HG03108 (cell line): ENCODE results near the gene SYCP2L.
A peak's percentile ranks its signal among the peaks of the same experiment; 100 is the strongest.
"Not testable (repeated sequence)": the region's sequence is repeated elsewhere in the genome, so short reads cannot be mapped to it uniquely, and the experiment has no call there.

Source experiments
- ATAC-seq: cut with Tn5 transposase; IDR thresholded peaks from one replicate; pipeline ENCODE4 v1.9.1; 2021; ENCODE audit warnings: moderate library complexity; ENCODE audit not compliant: unreplicated experiment

Gene SYCP2L

GRCh38 chr6:10886691-10887502, at the start of gene SYCP2L:
Gene SYCP2L (plus strand): TSS chr6:10887052. CDS start chr6:10887127, 75 bp downstream.
- no peak for ATAC-seq

DNA sequence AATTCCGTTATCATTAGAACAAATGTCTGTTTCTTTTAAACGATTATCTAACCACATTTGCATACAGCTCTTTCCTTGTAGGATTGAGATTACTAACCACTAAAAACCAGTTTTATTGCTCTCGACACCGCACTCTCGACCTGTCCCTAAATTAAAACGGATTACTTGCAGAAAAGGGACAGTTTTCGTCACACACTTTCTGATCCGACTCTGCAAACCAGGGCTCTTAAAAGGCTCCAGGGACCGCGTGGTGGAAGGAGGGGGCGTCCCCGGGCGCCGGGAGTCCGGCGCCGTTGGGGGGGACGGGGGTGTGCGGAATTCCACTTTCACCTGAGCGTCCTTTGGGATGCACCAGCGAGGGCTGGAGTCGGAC, 49.2 kb upstream of the SYCP2L start:
- ATAC-seq = no peak

- ATAC-seq = peak; percentile 75
Observed at GRCh38 chr6:10837995-10838793, 48.7 kb upstream of the SYCP2L start, which contains the start of gene MAK. Gene MAK (minus strand): TSS chr6:10838539. CDS start chr6:10830648, 7,891 bp downstream.

DNA sequence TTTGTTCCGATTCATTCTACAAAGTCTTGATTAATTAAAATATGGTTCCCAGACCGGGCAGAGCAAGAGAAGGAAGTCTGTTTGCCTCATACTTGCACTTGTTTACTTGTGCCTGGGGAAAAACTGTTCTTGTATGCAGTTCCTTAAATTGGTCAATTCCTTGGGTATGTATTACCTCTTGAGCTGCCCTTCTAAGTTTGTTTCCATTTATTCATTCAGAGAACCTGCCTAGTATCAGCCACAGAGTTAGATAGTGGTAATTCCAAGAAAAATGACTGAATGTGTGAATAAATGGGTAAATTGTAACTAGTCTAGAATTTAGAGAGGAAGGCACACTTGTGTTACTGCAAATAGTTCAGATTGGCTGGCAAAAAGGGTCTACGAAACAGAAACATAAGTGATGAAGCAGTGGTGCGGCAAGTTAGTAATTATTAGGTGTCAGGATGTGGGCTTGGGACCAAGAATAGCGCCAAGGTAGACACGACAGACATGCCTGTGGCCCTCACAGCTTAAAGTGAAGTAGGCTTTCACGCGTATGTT, 48.0 kb upstream of the SYCP2L start:
- ATAC-seq = peak; percentile 67

DNA sequence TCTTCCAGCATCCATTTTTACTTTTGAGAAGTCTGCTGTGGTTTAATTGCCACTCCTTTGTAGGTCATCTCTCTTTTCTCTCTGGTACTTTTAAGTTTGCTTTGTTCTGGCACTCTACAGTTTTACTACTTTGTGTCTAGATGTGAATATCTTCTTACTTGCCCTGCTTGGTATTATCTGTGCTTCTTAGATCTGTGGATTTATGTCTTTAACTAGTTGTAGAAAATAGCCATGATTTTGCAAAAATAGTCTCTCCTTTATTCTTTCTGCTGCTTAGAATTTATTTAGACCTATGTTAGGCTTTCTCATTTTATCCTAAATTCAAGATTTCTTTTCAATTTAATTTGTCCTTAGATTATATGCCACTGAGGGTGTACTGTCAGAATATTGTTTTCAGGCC, 43.3 kb upstream of the SYCP2L start:
- no peak for ATAC-seq

DNA sequence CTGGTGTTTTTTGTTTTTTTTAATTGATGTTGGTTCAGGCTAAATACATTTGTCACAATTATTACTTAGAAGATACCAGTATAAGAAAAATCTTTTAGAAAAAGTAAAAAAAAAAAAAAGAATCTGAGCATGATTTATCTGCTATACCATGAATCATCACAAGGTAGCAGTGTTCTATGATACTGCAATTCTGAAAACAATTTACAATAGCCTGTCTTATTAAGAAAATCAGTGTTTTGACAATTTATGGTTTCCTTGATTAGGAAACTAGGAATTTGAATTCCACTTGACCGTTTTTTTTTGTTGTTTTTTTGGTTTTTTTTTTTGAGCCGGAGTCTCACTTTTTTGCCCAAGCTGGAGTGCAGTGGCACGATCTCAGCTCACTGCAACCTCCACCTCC, 39.2 kb upstream of the SYCP2L start:
- no peak for ATAC-seq

- ATAC-seq = no peak
Observed at GRCh38 chr6:10849901-10850300, 37.0 kb upstream of the SYCP2L start.

GRCh38 chr6:10850728-10851127, 36.1 kb upstream of the SYCP2L start:
- no peak for ATAC-seq

- no peak for ATAC-seq
Observed at GRCh38 chr6:10852361-10852960, 34.4 kb upstream of the SYCP2L start.

GRCh38 chr6:10853849-10854300, 33.0 kb upstream of the SYCP2L start:
- ATAC-seq = not testable (repeated sequence)

GRCh38 chr6:10854922-10855632, 31.8 kb upstream of the SYCP2L start:
- ATAC-seq = no peak

- ATAC-seq = no peak
Observed at GRCh38 chr6:10857259-10857658, 29.6 kb upstream of the SYCP2L start.

DNA sequence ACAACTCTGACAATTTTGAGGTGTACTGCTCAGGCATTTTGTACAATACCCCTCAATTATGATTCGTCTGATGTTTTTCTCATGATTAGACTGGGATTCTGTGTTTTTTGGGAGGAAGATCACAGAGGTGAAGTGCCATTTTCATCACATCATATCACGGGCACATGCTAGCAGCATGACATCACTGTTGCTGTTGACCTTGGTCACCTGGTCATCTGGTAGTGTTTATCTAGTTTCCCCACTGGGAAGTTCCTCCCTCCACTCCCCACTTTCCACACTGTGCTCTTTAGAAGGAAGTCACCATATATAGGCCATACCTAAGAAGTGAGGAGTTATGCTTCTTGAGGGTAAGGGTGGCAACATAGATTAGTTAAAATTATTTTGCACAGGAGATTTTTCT, 25.8 kb upstream of the SYCP2L start:
- no peak for ATAC-seq

DNA sequence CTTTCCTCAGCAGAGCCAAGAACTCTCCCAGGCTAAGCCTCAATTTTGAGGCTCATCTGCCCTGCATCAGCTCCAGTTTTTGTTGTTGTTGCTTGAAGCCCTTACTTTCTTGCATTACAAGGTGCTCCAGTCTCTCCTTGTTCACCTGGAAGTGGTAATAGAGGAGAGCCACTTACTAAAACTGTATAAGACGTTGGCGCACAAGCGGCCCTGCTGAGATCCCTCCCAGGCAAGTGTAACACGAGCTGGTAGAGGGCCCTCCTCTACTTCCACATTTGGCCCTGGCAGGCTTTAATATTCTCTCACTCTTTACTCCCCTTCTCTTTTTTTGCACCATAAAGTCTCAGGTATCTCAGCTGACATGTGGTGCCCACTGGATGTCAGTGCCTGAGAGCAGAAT, 24.5 kb upstream of the SYCP2L start:
- ATAC-seq = no peak

- ATAC-seq = not testable (repeated sequence)
Observed at GRCh38 chr6:10863031-10863430, 23.8 kb upstream of the SYCP2L start.

DNA sequence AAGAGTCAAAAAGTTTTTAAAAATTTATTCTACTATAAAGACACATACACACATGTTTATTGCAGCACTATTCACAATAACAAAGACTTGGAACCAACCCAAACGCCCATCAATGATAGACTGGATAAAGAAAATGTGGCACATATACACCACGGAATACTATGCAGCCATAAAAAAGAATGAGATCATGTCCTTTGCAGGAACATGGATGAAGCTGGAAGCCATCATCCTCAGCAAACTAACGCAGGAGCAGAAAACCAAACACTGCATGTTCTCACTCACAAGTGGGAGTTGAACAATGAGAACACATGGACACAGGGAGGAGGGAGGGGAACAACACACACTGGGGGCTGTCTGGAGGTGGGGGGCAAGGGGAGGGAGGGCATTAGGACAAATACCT, 20.1 kb upstream of the SYCP2L start:
- not testable (repeated sequence) for ATAC-seq

DNA sequence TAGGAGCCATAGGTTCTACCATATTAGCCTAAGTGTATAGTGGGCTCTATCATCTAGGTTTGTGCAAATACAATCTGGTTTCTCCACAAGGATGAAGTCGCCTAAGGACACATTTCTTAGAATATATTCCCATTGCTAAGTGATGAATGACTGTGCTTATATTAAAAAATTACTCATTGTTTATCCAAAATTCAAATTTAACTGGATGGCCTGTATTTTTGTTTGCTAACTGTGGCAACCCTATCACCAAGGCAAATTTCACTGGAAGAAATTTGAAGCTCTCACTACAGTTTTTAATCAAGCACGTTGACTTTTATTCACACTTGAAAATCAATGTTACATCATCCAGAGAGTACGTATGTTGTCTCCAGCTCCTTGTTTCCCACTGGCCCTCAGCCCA, 18.9 kb upstream of the SYCP2L start:
- ATAC-seq = no peak

DNA sequence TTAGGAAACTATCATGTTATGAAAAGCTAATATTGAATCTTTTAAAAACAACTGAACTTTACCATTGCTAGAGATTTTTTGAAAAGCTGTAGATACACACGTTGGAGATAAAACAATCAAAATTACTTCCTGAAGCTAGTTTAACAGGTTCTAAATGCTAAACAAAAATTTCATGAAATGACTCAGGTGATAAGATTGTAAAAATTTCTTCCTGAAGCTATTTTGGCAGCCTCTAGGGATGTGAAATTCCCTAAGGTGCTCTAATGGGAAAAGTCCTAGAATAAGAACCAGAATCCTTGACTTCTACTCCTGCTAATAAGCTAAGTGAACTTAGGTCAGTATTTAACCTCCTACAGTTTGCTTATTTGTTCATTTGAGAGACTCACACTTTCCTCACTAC, 13.5 kb upstream of the SYCP2L start:
- no peak for ATAC-seq

GRCh38 chr6:10874207-10874606, 12.6 kb upstream of the SYCP2L start:
- no peak for ATAC-seq

GRCh38 chr6:10875026-10875425, 11.8 kb upstream of the SYCP2L start:
- no peak for ATAC-seq

DNA sequence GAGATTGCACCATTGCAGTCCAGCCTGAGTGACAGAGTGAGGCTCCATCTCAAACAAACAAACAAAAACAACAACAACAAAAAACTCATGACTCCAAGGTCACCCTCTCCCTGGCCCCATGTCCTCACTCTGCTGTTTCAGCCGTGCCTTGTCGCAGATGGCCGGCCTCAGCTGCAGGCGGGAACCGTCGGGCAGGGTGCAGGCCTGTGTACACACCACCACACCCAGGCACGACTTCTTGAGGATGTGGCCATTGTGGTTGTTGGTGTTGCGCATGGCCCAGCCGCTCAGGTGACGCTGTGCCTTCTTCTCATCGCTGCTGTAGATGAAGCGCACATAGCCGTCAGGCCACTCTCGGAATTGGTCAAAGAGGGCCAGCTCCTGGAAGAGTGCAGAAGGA, 9.8 kb upstream of the SYCP2L start:
- ATAC-seq = no peak
